ENCODE results near the gene GPRC5A. TPM values are rescaled to one million over a fixed set of nuclear protein-coding genes. Genes with fewer than 3 reads are reported as not detected.

The GPRC5A gene
- total RNA-seq, 4 donors from 2014 or later: 2.0 to 13.2 (median 12.4) TPM

GRCh38 chr12:12930633-12931219 lies 39.4 kb downstream of the GPRC5A start:
- no peak for DNase-seq
- Histone ChIP-seq H3K36me3 (no peaks in the 10 kb centered on the region), H3K27ac (no peak overlapping the region), H3K4me3 (no peak overlapping the region), H3K4me1 (no peaks in the 10 kb centered on the region), H3K27me3 (no peaks in the 10 kb centered on the region), H3K9me3 (no peaks in the 10 kb centered on the region)
- no peak for TF ChIP-seq CTCF (IDR thresholded peaks at IDR 0.05)
- no peak for TF ChIP-seq POLR2A (IDR thresholded peaks at IDR 0.05)
- intact Hi-C loops (cut with DNase I; ENCODE audit: low total_unique reads): no loop called here

- intact Hi-C loops (cut with DNase I; ENCODE audit: low total_unique reads): no loop called here
Measured at GRCh38 chr12:12933742-12934141, 42.4 kb downstream of the GPRC5A start.

GRCh38 chr12:12934556-12934955 lies 43.2 kb downstream of the GPRC5A start:
- Histone ChIP-seq H3K27ac (no peak overlapping the region), H3K36me3 (no peaks in the 10 kb centered on the region), H3K4me3 (no peak overlapping the region), H3K9me3 (no peaks in the 10 kb centered on the region), H3K27me3 (no peaks in the 10 kb centered on the region), H3K4me1 (no peaks in the 10 kb centered on the region)
- intact Hi-C loops (cut with DNase I; ENCODE audit: low total_unique reads): no loop called here
- no peak for DNase-seq
- no peak for TF ChIP-seq POLR2A (IDR thresholded peaks at IDR 0.05)
- no peak for TF ChIP-seq CTCF (IDR thresholded peaks at IDR 0.05)

More at GRCh38 chr12:12933742-12934141, 42.4 kb downstream of the GPRC5A start:
- H3K27ac ChIP-seq: no peak overlapping the region
- no peaks in the 10 kb centered on the region for H3K4me1 ChIP-seq
- H3K4me3 ChIP-seq: no peak overlapping the region
- TF ChIP-seq CTCF (IDR thresholded peaks at IDR 0.05) (no peak), POLR2A (IDR thresholded peaks at IDR 0.05) (no peak)
- no peak for DNase-seq
- no peaks in the 10 kb centered on the region for H3K27me3 ChIP-seq
- no peaks in the 10 kb centered on the region for H3K9me3 ChIP-seq
- H3K36me3 ChIP-seq: no peaks in the 10 kb centered on the region

GRCh38 chr12:12936983-12937491 lies 45.7 kb downstream of the GPRC5A start:
- H3K4me1 ChIP-seq: no peaks in the 10 kb centered on the region
- no peak overlapping the region for H3K27ac ChIP-seq
- H3K27me3 ChIP-seq: no peaks in the 10 kb centered on the region
- no peak for TF ChIP-seq POLR2A (IDR thresholded peaks at IDR 0.05)
- no peak for TF ChIP-seq CTCF (IDR thresholded peaks at IDR 0.05)
- no peaks in the 10 kb centered on the region for H3K36me3 ChIP-seq
- H3K4me3 ChIP-seq: no peak overlapping the region
- intact Hi-C loops (cut with DNase I; ENCODE audit: low total_unique reads): no loop called here
- DNase-seq: no peak
- no peaks in the 10 kb centered on the region for H3K9me3 ChIP-seq

GRCh38 chr12:12938541-12938940 lies 47.2 kb downstream of the GPRC5A start:
- Histone ChIP-seq H3K9me3 (no peaks in the 10 kb centered on the region), H3K27me3 (no peaks in the 10 kb centered on the region), H3K4me3 (no peak overlapping the region), H3K36me3 (no peaks in the 10 kb centered on the region), H3K27ac (no peak overlapping the region), H3K4me1 (no peaks in the 10 kb centered on the region)
- DNase-seq: no peak
- TF ChIP-seq CTCF (IDR thresholded peaks at IDR 0.05) (no peak), POLR2A (IDR thresholded peaks at IDR 0.05) (no peak)
- intact Hi-C loops (cut with DNase I; ENCODE audit: low total_unique reads): no loop called here
